ENCODE results near the gene CLCNKA.

CLCNKA gene

DNA sequence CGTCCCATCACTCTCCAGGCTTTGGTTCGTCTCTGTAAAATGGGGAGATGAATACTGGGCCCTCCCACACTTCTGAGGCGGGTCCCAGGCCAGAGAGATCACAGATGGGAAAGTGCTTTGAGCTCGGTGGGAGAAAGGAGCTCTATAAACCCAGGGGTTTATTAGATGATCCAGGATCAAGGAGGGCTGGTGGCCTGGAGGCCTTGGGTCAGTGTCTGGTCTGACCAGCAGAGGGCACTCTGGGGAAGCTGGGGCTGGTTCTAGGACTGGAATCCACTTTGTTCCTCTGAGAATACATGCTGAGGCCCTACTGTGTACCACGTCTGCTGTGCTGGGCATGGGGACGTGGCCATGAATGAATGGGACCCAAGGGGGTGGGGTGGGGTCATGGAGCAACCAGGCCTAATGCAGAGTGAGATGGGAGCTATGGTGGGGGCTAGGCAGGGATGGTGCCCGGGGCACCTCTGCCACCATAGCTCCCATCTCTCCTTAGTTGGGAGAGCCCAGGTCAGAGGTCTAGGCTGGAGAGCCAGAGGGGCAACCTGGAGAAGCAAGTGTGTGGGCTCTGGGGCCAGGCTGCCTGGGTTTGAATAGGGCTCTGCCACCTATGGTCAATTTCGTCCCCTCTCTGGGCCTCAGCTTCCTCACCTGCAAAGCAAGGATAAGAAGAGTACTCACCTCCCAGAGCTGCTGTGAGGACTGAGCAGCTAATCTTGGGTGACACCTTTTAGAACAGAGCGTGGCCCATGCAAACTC is 60.6 kb downstream of the CLCNKA start:
- no peak for DNase-seq

GRCh38 chr1:16083486-16083885 is 61.6 kb downstream of the CLCNKA start:
- no peak for DNase-seq
